ENCODE measurements around the gene PDXK. TPM values are rescaled to one million over a fixed set of nuclear protein-coding genes. Genes with fewer than 3 reads are reported as not detected.

Gene PDXK
- total RNA-seq, 3 donors from 2014 or later = 113 to 179 (median 161) TPM

- peaks cover 5% of the 10 kb centered on the region for H3K4me1 ChIP-seq (ENCODE audit: low read depth)
- H3K9me3 ChIP-seq = no peaks in the 10 kb centered on the region
- ATAC-seq (peak; percentile 43), DNase-seq (peak in 2 of 3 donors; percentile 39 to 42)
- TF ChIP-seq CTCF (IDR thresholded peaks at IDR 0.05) = no peak
- H3K4me3 ChIP-seq = no peak overlapping the region
- intact Hi-C loops (cut with DNase I, micrococcal nuclease) = no loop called here
- H3K36me3 ChIP-seq (ENCODE audit: low read depth) = no peaks in the 10 kb centered on the region
Observed at GRCh38 chr21:43701936-43702784, 16.8 kb upstream of the PDXK start.

- H3K9me3 ChIP-seq = no peaks in the 10 kb centered on the region
- ATAC-seq (peak; percentile 46), DNase-seq (no peak)
- intact Hi-C loops (cut with DNase I, micrococcal nuclease) = no loop called here
- no peak for TF ChIP-seq CTCF (IDR thresholded peaks at IDR 0.05)
- no peaks in the 10 kb centered on the region for H3K36me3 ChIP-seq (ENCODE audit: low read depth)
- H3K4me3 ChIP-seq = no peak overlapping the region
- peaks cover 5% of the 10 kb centered on the region for H3K4me1 ChIP-seq (ENCODE audit: low read depth)
Observed at GRCh38 chr21:43702785-43703034, 16.2 kb upstream of the PDXK start.

GRCh38 chr21:43703035-43703880 lies 15.7 kb upstream of the PDXK start:
- no peak overlapping the region for H3K4me3 ChIP-seq
- H3K9me3 ChIP-seq = no peaks in the 10 kb centered on the region
- intact Hi-C loops (cut with DNase I, micrococcal nuclease) = no loop called here
- ATAC-seq (peak; percentile 81), DNase-seq (peak; percentile 77 to 81 (median 80))
- no peak for TF ChIP-seq CTCF (IDR thresholded peaks at IDR 0.05)
- H3K4me1 ChIP-seq (ENCODE audit: low read depth) = peaks cover 5% of the 10 kb centered on the region
- no peaks in the 10 kb centered on the region for H3K36me3 ChIP-seq (ENCODE audit: low read depth)

- no peaks in the 10 kb centered on the region for H3K36me3 ChIP-seq (ENCODE audit: low read depth)
- no peak for TF ChIP-seq CTCF (IDR thresholded peaks at IDR 0.05)
- peaks cover 2% of the 10 kb centered on the region for H3K4me1 ChIP-seq (ENCODE audit: low read depth)
- no peaks in the 10 kb centered on the region for H3K9me3 ChIP-seq
- DNase-seq (peak in 1 of 3 donors; percentile 37), ATAC-seq (no peak)
- intact Hi-C loops (cut with DNase I, micrococcal nuclease) = no loop called here
- H3K4me3 ChIP-seq = no peak overlapping the region
Observed at GRCh38 chr21:43707462-43707861, 11.5 kb upstream of the PDXK start.

GRCh38 chr21:43708745-43709381 lies 10.1 kb upstream of the PDXK start:
- H3K4me3 ChIP-seq = no peak overlapping the region
- DNase-seq = peak in 1 of 3 donors; percentile 31
- H3K36me3 ChIP-seq (ENCODE audit: low read depth) = no peaks in the 10 kb centered on the region
- H3K9me3 ChIP-seq = no peaks in the 10 kb centered on the region
- peaks cover 7% of the 10 kb centered on the region for H3K4me1 ChIP-seq (ENCODE audit: low read depth)
- no peak for ATAC-seq
- intact Hi-C loops (cut with DNase I, micrococcal nuclease) = no loop called here
- no peak for TF ChIP-seq CTCF (IDR thresholded peaks at IDR 0.05)
